Endothelial cell of umbilical vein (primary cell): Measurements from ENCODE around the gene VTI1A.

Experiments used
- EZH2 ChIP-seq: IDR thresholded peaks from 2 replicates; pipeline ENCODE4 v1.6.1; 2012; ENCODE audit warnings: borderline replicate concordance, low read depth, mild to moderate bottlenecking, moderate library complexity, low read length, inconsistent platforms; ENCODE audit not compliant: severe bottlenecking
- POLR2AphosphoS5 ChIP-seq: IDR thresholded peaks from 2 replicates; pipeline ENCODE4 v1.6.1; 2012; ENCODE audit warnings: low read depth, mild to moderate bottlenecking, control low read depth, low read length, moderate library complexity; ENCODE audit not compliant: insufficient read depth
- TF ChIP-seq, protein P1 (sequence below), 2 donors: IDR thresholded peaks; 1 replicate in 1 of 2; 2 replicates in 1 of 2; pipeline ENCODE4 v1.5.1; 2011; ENCODE audit warnings: low read length in 2 of 2, mild to moderate bottlenecking in 2 of 2, moderate library complexity in 2 of 2, control low read depth in 1 of 2, inconsistent platforms in 1 of 2, low read depth in 1 of 2; ENCODE audit not compliant: insufficient read depth in 1 of 2; ENCODE audit errors: extremely low read depth in 1 of 2

- TF ChIP-seq, protein P1, sequence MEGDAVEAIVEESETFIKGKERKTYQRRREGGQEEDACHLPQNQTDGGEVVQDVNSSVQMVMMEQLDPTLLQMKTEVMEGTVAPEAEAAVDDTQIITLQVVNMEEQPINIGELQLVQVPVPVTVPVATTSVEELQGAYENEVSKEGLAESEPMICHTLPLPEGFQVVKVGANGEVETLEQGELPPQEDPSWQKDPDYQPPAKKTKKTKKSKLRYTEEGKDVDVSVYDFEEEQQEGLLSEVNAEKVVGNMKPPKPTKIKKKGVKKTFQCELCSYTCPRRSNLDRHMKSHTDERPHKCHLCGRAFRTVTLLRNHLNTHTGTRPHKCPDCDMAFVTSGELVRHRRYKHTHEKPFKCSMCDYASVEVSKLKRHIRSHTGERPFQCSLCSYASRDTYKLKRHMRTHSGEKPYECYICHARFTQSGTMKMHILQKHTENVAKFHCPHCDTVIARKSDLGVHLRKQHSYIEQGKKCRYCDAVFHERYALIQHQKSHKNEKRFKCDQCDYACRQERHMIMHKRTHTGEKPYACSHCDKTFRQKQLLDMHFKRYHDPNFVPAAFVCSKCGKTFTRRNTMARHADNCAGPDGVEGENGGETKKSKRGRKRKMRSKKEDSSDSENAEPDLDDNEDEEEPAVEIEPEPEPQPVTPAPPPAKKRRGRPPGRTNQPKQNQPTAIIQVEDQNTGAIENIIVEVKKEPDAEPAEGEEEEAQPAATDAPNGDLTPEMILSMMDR (IDR thresholded peaks at IDR 0.05; ENCODE audit: extremely low read depth in 1 of 2, insufficient read depth in 1 of 2, low read depth in 1 of 2, low read length in 2 of 2) = no peak
- TF ChIP-seq EZH2 = no peak
- TF ChIP-seq POLR2AphosphoS5 = no peak
These were observed 320.1 kb downstream of the VTI1A start for GRCh38 chr10:112767156-112767555.
